Measurements from ENCODE around the gene CNTN1. TPM values are rescaled to one million over a fixed set of nuclear protein-coding genes. Genes with fewer than 3 reads are reported as not detected.

The CNTN1 gene
- total and polyA plus RNA-seq, 2 of the 13 experiments (the other 11 are each of a cell fraction or from before 2014, with no cell fraction given) = 0.01 to 0.07 TPM

DNA sequence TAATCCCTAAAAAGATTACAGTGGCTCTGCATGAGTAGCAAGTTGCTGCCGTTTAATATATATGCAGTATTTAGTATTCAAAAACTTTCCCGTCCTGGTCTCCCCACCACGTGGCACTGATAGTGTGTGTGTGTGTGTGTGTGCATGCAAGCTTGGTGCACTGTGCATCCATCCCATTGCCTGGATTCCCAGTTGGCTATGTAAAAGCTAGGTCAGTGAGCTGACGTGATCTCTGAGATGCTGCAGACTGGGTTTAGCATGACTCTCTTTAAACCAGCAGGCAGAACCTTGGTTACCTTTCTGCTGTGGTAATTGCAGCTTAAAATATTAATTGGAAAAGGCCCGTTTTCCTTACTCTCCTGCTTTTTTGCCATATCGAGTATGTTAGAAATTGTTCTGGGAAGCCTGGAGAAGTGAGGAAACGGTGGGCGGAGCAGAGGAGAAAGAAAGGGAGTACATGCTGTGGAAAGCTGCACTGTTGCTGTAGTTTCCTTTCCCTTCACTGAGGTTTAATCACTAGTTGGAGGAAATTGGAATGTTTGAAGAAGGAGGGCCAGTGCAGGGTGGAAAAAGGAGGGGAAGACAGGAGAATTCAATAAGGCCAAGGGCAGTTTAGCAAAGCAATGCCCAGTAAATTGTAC, 4.0 kb upstream of the CNTN1 start:
- intact Hi-C loops (cut with micrococcal nuclease; ENCODE audit: unreplicated experiment) (no loop called here), in situ Hi-C loops (cut with HindIII; ENCODE audit: extremely low pct_ligation_motif_present, low pct_unique_long_range_greater_than_20kb) (no loop called here)
- H3K9me3 ChIP-seq (ENCODE audit: low read length) = no peaks in the 10 kb centered on the region
- POLR2A ChIA-PET = no interaction called here
- FAIRE-seq = no peak
- H3K27ac ChIP-seq (ENCODE audit: extremely low read length, insufficient read depth, low read length) = no peak overlapping the region
- H3K4me2 ChIP-seq (ENCODE audit: low read depth, low read length) = no peak overlapping the region
- no peaks in the 10 kb centered on the region for H3K4me1 ChIP-seq (ENCODE audit: insufficient read depth, low read length)
- ATAC-seq = no peak
- H3K36me3 ChIP-seq (replicated peaks in 1 of 2; ENCODE audit: control insufficient read depth in 1 of 2, insufficient read depth in 2 of 2, low read length in 2 of 2) = no peaks in the 10 kb centered on the region
- BruUV-seq (replicated peaks) = no TSS peak
- no peak overlapping the region for H3K9ac ChIP-seq (ENCODE audit: insufficient read depth, low read depth, low read length)
- CTCF ChIA-PET (ENCODE audit: low intra/inter-chr PET ratio, low total read pairs) = no interaction called here
- no peaks in the 10 kb centered on the region for H4K20me1 ChIP-seq (ENCODE audit: insufficient read depth, low read length)
- no peak overlapping the region for H2AFZ ChIP-seq (ENCODE audit: low read length)
- no peak overlapping the region for H3K4me3 ChIP-seq (replicated peaks in 1 of 3; ENCODE audit: insufficient read depth in 1 of 3, low read depth in 2 of 3, low read length in 3 of 3)
- 17% methylated on average over 8 of the region's 8 CpGs for WGBS (ENCODE audit: low lambda C conversion rate)
- no peaks in the 10 kb centered on the region for H3K27me3 ChIP-seq (ENCODE audit: control insufficient read depth in 1 of 2, insufficient read depth in 2 of 2, low read length in 2 of 2)
- H3K79me2 ChIP-seq (ENCODE audit: insufficient read depth, low read length) = no peaks in the 10 kb centered on the region
- DNase-seq (ENCODE audit: low spot score) = no peak
- no peak for TF ChIP-seq PAWR (CRISPR knock-in tag; IDR thresholded peaks at IDR 0.05; ENCODE audit: borderline replicate concordance)
- TF ChIP-seq RBFOX2 (IDR thresholded peaks at IDR 0.05; ENCODE audit: low read depth, low read length) = no peak
- TF ChIP-seq ZFP90 (CRISPR knock-in tag; IDR thresholded peaks at IDR 0.05; ENCODE audit: borderline replicate concordance) = no peak
- TF ChIP-seq ZNF567 (CRISPR knock-in tag; IDR thresholded peaks at IDR 0.05; ENCODE audit: borderline replicate concordance) = no peak
- TF ChIP-seq HOXA9 (CRISPR knock-in tag; IDR thresholded peaks at IDR 0.05; ENCODE audit: borderline replicate concordance) = no peak
- no peak for TF ChIP-seq ATF7-NPFF (CRISPR knock-in tag; IDR thresholded peaks at IDR 0.05; ENCODE audit: low read depth)
- TF ChIP-seq HNRNPUL1 (IDR thresholded peaks at IDR 0.05; ENCODE audit: low read depth, low read length) = no peak
- no peak for TF ChIP-seq SSRP1 (CRISPR knock-in tag; IDR thresholded peaks at IDR 0.05)
- TF ChIP-seq KDM5B (CRISPR knock-in tag; IDR thresholded peaks at IDR 0.05; ENCODE audit: borderline replicate concordance) = no peak
- TF ChIP-seq, protein P1, sequence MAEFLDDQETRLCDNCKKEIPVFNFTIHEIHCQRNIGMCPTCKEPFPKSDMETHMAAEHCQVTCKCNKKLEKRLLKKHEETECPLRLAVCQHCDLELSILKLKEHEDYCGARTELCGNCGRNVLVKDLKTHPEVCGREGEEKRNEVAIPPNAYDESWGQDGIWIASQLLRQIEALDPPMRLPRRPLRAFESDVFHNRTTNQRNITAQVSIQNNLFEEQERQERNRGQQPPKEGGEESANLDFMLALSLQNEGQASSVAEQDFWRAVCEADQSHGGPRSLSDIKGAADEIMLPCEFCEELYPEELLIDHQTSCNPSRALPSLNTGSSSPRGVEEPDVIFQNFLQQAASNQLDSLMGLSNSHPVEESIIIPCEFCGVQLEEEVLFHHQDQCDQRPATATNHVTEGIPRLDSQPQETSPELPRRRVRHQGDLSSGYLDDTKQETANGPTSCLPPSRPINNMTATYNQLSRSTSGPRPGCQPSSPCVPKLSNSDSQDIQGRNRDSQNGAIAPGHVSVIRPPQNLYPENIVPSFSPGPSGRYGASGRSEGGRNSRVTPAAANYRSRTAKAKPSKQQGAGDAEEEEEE (CRISPR knock-in tag; IDR thresholded peaks at IDR 0.05; ENCODE audit: borderline replicate concordance) = no peak
- TF ChIP-seq, protein P2, sequence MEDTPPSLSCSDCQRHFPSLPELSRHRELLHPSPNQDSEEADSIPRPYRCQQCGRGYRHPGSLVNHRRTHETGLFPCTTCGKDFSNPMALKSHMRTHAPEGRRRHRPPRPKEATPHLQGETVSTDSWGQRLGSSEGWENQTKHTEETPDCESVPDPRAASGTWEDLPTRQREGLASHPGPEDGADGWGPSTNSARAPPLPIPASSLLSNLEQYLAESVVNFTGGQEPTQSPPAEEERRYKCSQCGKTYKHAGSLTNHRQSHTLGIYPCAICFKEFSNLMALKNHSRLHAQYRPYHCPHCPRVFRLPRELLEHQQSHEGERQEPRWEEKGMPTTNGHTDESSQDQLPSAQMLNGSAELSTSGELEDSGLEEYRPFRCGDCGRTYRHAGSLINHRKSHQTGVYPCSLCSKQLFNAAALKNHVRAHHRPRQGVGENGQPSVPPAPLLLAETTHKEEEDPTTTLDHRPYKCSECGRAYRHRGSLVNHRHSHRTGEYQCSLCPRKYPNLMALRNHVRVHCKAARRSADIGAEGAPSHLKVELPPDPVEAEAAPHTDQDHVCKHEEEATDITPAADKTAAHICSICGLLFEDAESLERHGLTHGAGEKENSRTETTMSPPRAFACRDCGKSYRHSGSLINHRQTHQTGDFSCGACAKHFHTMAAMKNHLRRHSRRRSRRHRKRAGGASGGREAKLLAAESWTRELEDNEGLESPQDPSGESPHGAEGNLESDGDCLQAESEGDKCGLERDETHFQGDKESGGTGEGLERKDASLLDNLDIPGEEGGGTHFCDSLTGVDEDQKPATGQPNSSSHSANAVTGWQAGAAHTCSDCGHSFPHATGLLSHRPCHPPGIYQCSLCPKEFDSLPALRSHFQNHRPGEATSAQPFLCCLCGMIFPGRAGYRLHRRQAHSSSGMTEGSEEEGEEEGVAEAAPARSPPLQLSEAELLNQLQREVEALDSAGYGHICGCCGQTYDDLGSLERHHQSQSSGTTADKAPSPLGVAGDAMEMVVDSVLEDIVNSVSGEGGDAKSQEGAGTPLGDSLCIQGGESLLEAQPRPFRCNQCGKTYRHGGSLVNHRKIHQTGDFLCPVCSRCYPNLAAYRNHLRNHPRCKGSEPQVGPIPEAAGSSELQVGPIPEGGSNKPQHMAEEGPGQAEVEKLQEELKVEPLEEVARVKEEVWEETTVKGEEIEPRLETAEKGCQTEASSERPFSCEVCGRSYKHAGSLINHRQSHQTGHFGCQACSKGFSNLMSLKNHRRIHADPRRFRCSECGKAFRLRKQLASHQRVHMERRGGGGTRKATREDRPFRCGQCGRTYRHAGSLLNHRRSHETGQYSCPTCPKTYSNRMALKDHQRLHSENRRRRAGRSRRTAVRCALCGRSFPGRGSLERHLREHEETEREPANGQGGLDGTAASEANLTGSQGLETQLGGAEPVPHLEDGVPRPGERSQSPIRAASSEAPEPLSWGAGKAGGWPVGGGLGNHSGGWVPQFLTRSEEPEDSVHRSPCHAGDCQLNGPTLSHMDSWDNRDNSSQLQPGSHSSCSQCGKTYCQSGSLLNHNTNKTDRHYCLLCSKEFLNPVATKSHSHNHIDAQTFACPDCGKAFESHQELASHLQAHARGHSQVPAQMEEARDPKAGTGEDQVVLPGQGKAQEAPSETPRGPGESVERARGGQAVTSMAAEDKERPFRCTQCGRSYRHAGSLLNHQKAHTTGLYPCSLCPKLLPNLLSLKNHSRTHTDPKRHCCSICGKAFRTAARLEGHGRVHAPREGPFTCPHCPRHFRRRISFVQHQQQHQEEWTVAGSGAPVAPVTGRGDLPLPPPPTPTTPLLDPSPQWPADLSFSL (CRISPR knock-in tag; IDR thresholded peaks at IDR 0.05) = no peak
- TF ChIP-seq ZNF354B (CRISPR knock-in tag; IDR thresholded peaks at IDR 0.05) = no peak
- TF ChIP-seq POGZ (CRISPR knock-in tag; IDR thresholded peaks at IDR 0.05) = no peak

Measured in HepG2 (cell line).